ENCODE measurements around the gene PRMT6. TPM values are rescaled to one million over a fixed set of nuclear protein-coding genes. Genes with fewer than 3 reads are reported as not detected.
"Not testable (repeated sequence)": the region's sequence is repeated elsewhere in the genome, so short reads cannot be mapped to it uniquely, and the experiment has no call there.

Gene PRMT6
- total RNA-seq, 4 donors from 2014 or later: 9.0 to 16.4 (median 10.1) TPM

GRCh38 chr1:107019166-107019565 is 37.3 kb upstream of the PRMT6 start:
- no peak overlapping the region for H3K4me3 ChIP-seq (ENCODE audit: low read depth, poor library complexity, severe bottlenecking)
- intact Hi-C loops (cut with DNase I; ENCODE audit: low total_unique reads): no loop called here
- TF ChIP-seq CTCF (IDR thresholded peaks at IDR 0.05) (no peak), POLR2A (IDR thresholded peaks at IDR 0.05) (no peak)
- DNase-seq (ENCODE audit: low spot score in 2 of 2): no peak
- WGBS, 2 donors: 77 to 87% methylated on average over 3 of the region's 3 CpGs

- WGBS, 2 donors: 92 to 93% methylated on average over 3 of the region's 3 CpGs
- H3K4me3 ChIP-seq (ENCODE audit: low read depth, poor library complexity, severe bottlenecking); intact Hi-C loops (cut with DNase I; ENCODE audit: low total_unique reads); DNase-seq (ENCODE audit: low spot score in 2 of 2): not testable (repeated sequence)
These were observed 17.6 kb upstream of the PRMT6 start for GRCh38 chr1:107038874-107039273.

DNA sequence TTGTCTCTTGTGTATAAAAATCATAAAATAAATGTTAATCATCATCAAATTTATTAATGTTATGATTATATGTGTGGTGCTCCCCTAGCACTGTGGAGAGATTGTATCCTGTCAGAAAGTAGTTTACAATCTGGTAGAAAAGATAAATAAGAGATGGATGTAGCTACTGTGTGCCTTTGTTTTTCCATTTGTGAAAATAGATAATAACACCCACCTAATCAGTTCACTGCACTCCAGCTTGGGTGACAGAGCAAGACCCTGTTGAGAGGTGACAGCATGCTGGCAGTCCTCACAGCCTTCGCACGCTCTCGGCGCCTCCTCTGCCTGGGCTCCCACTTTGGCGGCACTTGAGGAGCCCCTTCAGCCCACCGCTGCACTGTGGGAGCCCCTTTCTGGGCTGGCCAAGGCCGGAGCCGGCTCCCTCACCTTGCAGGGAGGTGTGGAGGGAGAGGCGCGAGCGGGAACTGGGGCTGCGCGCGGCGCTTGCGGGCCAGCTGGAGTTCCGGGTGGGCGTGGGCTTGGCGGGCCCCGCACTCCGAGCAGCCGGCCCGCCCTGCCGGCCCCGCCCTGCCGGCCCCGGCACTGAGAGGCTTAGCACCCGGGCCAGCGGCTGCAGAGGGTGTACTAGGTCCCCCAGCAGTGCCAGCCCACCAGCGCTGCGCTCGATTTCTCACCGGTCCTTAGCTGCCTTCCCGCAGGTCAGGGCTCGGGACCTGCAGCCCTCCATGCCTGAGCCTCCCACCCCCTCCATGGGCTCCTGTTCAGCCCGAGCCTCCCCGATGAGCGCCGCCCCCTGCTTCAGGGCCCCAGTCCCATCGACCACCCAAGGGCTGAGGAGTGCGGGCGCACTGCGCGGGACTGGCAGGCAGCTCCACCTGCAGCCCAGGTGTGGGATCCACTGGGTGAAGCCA is 11.9 kb upstream of the PRMT6 start:
- WGBS, 2 donors: 98 to 99% methylated on average over 16 to 39 of the region's 44 CpGs
- H3K4me3 ChIP-seq (ENCODE audit: low read depth, poor library complexity, severe bottlenecking); intact Hi-C loops (cut with DNase I; ENCODE audit: low total_unique reads); DNase-seq (ENCODE audit: low spot score in 2 of 2): not testable (repeated sequence)

DNA sequence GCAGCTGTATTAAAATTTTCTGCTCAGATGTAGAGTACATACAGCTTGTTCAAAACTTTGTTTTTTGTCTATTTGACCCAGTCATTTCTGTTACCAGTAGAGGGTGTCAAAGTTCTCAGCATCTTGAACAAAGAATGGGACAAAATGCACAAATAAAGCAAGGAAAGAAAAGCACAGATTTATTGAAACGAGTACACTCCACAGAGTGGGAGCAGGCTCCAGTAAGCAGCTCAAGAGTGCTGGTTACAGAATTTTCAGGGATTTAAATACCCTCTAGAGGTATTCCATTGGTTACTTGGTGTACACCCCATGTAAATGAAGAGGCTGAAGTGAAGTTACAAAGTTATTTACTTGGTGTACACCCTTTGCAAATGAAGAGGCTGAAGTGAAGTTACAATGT is 8.9 kb upstream of the PRMT6 start:
- no peak for DNase-seq (ENCODE audit: low spot score in 2 of 2)
- TF ChIP-seq CTCF (IDR thresholded peaks at IDR 0.05) (no peak), POLR2A (IDR thresholded peaks at IDR 0.05) (no peak)
- no peak overlapping the region for H3K4me3 ChIP-seq (ENCODE audit: low read depth, poor library complexity, severe bottlenecking)
- intact Hi-C loops (cut with DNase I; ENCODE audit: low total_unique reads): no loop called here
- WGBS, 2 donors: 74 to 90% methylated on average over 1 of the region's 1 CpG

DNA sequence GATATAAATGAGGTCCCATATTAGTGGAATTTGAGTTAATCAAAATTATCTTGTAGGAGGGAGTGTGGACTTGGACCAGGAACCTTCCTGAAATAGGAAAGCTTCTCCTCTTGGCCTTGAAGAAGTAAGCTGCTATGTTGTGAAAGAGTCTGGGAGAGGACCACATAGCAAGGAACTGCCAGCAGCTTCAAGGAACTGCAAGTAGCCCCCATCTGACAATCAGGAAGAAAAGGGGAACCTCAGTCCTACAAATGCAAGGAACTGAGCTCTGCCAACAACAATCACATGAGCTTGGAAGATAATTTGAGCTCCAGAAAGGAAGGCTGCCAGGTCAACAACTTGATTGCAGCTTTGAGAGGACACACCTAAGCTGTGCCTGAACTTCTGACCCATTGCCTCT is 8.2 kb upstream of the PRMT6 start:
- TF ChIP-seq CTCF (IDR thresholded peaks at IDR 0.05) (no peak), POLR2A (IDR thresholded peaks at IDR 0.05) (no peak)
- no peak for DNase-seq (ENCODE audit: low spot score in 2 of 2)
- H3K4me3 ChIP-seq (ENCODE audit: low read depth, poor library complexity, severe bottlenecking): no peak overlapping the region
- intact Hi-C loops (cut with DNase I; ENCODE audit: low total_unique reads): no loop called here

GRCh38 chr1:107051266-107051665 is 5.2 kb upstream of the PRMT6 start:
- no peak for DNase-seq (ENCODE audit: low spot score in 2 of 2)
- no peak overlapping the region for H3K4me3 ChIP-seq (ENCODE audit: low read depth, poor library complexity, severe bottlenecking)
- 86 to 90% methylated on average over 1 of the region's 1 CpG for WGBS, 2 donors
- TF ChIP-seq POLR2A (IDR thresholded peaks at IDR 0.05) (no peak), CTCF (IDR thresholded peaks at IDR 0.05) (no peak)
- intact Hi-C loops (cut with DNase I; ENCODE audit: low total_unique reads): no loop called here

DNA sequence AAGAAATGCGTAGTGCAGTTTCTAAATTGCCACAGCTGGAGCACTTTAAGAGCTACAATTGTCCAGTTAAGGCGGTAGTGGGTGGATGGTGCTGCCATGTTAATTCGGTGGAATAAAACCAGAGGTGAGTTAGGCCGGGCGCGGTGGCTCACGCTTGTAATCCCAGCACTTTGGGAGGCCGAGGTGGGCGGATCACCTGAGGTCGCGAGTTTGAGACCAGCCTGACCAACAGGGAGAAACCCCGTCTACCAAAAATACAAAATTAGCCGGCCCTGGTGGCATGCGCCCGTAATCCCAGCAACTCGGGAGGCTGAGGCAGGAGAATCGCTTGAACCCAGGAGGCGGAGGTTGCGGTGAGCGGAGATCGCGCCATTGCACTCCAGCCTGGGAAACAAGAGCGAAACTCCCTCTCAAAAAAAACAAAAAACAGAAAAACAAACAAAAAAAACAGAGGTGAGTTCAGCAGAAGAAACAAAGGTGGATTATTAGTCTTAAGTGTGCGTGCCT is 502 bp upstream of the PRMT6 start:
- H3K4me3 ChIP-seq (ENCODE audit: low read depth, poor library complexity, severe bottlenecking): peak overlapping the region; percentile 88
- intact Hi-C loops (cut with DNase I; ENCODE audit: low total_unique reads); DNase-seq (ENCODE audit: low spot score in 2 of 2): not testable (repeated sequence)
- 86 to 87% methylated on average over 24 of the region's 24 CpGs for WGBS, 2 donors

Data from lower leg skin (tissue), 4 donors.